ENCODE results near the gene PHF23.

PHF23 gene

DNA sequence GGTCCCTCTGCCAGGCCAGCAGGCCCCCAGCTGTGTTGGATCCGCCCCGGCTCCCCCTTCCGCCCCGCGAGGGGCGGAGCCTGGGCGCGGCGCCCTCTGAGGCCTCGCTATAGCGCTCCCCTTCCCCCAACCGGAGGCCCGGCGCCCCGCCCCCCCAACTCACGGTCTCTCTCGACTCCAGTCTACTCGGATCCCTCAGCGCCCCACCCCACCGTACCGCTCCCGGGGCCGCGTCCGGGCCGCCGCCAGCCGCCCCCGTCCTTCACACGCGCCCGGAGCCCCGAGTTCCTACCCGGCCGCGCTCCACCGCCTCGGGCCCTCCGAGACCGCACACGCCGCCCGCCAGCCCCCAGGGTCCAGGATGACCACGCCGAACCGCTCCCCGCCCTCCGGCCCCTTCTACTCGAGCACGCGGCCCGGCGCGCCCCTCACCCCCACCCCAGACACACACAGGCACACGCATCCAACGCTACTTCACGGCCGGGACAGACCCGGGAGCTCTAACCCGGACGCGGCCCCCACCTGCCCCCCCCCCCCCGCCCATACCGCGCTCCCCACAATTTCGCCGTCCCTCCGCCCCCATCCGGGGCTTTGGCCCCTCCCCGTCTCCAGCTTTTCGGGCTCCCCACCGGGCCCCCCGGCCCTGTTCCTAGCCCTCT lies 1.4 kb downstream of the PHF23 start:
- no peak for DNase-seq

DNA sequence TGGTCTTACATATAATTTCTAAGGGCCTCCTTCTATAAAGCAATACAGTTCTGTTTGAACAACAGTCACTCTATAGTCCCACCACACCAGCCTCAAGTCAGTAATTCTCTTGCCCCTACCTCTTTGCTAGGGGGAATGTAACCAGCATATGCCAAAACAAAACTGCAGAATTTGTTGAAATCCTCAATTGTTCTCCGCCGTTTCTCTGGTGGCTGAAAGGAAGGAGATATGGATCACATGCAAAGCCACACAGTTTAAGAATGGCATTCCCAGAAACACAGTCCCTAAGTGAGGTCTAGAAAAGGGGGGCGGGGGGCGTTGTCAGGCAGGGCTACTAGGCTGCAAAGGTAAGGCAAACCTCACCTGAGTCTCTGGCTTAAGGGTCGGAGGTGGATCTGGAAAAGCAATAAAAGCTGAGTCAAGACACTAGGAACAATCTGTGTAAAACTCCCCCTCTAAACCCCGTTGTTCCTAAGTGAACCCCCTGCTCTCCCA lies 1.9 kb downstream of the PHF23 start:
- no peak for DNase-seq

DNA sequence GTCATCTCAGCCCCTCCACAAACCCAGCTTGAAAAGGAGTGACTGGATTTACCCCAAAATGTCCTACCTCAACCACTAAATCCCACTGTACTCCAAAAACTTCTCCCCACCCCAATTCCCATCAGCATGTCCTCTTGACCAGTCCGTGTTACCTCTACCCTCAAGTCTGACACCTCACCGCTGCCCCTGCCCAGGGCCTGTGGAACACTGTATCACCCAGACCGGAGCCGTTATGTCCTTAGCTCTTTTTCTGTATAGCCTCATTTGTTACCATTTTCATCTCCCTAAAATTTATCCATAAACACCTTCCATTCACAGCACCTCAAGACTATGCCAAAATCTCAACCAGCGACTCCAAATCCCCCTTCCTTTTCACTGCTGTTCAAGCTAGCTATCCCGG lies 2.4 kb downstream of the PHF23 start:
- no peak for DNase-seq

DNA sequence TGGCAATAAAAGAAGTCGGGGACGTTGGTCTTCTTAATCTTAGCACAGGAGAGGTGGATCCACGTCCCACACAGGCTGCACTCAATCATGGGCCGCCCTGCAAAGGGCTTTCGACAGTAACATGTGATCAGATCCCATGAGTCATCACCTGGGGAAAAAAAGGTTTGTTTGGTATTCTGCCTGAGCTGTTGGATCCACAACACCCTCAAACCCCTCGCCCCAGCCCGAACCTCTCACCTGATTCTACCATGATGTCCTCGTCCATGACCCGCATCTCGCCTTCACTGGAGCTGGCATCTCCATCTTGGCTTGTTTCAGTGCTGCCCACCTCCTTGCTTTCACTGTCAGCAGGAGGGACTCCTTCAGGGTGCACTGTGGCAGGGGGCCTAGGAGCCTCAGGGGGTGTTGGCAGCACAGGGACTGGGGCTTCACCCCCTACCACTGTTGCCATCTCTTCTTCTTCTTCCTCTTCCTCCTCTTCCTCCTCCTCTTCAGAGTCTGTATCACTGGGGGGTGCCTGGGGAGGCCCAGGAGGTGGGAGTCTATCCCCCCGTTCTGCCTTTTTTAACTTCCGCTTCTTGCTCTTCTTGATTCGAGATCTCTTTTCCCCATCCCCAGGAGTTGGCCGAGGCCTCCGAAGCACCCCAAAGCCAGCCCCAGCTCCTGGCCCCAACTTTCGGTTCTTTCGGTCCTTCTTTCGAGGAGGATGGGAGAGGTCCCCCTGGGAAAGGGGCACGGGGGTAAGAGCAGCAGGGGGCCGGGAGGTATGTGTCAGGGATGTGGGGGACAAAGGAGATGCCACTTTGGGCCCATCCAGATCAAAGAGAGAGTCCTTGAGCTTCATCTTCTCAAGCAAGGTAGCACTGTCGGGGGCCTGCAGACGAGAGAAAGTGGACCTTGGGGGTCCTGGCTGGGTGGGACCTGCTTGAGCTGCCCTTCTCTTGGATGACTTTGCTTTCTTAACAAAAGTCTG lies 3.3 kb downstream of the PHF23 start:
- no peak for DNase-seq

DNA sequence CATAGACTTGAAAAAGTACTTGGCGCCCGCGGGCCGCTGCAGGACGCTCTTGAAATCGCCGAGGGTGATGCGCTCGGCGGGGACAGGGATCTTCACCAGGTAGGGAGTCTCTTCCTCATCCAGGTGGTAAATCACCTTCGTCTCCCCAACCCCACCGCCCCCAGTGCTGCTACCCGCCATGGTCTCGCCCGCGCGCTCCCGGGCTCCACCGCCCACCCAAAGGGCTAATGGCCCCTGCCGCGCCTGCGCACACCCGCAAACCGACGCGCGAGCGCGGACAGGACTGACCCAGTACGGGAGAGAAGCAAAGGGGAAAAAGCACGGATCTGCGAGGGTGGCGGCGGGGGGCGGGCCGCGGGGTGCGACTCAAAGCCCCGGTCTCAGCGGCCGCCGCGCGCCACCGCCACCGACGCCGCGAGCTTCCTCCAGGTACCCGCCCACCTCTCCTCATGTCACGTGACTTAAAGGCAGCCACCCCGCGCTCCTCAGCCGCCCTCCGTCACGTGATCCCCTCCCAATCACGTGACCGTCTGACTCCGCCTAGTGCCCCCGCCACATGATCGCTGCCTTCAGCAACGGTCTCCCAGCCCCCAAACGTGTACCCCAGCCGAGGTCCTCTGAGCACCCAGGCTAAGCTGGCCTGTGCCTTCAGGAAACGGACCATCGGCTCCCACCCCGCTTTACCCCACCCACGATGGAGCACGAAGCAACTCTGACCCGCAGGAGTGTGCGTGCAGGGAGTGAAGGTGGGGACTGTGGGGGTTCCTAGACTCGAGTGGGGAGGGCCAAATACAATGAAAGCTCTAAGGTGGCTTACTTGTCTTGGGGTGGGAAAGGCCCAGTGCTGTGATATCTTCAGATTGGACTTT lies 4.9 kb downstream of the PHF23 start, which contains the start of gene DVL2:
DVL2 (minus strand) TSS at position 435 of the 869 bp plus-strand sequence; CDS start at position 180, 255 bp downstream.
- peak; percentile 51 for DNase-seq

DNA sequence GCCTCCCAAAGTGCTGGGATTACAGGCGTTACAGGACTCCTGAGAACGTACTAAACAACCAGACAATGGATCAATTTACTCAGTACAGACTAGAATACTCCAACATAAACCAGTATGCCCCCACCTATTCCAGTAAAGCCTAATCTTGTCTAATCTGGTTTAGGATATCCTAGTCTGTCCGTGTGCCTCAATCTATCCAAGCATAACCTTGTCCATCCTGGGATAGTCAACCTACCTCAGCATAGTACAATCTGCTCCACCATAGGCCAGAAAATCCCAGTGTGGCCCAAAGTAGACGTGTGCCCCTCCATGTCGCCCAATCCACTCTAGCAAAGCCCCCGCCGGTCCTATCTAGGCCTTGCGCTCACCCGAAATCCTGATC lies 5.6 kb downstream of the PHF23 start:
- no peak for DNase-seq

DNA sequence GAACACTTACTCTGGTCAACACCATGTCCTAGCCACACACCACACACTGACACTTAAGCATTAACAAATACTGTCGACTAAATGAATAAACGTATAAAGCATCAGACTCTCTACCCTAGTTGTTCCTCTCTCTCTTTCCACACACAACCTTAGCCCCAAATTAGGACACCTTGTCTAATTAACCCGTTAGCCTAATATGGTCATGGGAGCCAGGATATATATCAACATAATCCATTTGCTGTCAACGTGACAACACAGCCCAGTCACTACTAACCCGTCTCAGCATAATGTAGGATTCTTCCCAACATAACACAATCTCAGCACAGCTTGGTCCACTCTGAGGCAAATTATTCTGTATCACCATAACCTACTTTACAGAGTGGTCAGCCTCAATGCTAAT lies 7.1 kb downstream of the PHF23 start:
- no peak for DNase-seq

DNA sequence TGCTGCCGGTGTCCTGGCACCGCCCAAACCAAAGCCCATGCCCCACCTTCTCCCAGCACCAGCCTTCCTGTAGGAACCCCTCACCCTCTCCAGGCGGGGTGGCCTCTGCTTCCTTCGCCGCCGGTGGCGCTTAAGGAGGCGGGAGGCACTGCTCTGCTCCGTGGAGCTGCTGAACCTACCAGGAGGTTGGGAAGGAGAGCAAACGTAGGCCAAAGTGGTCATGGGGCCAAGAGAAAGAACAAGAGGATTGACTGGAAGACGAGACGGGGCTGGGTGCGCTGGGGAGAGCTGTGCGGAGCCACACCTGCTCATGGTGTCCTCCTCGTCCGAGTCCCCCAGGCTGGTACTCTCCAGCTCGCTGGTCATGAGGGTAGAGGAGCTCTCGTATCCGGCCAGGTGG lies 9.8 kb downstream of the PHF23 start:
- no peak for DNase-seq

DNA sequence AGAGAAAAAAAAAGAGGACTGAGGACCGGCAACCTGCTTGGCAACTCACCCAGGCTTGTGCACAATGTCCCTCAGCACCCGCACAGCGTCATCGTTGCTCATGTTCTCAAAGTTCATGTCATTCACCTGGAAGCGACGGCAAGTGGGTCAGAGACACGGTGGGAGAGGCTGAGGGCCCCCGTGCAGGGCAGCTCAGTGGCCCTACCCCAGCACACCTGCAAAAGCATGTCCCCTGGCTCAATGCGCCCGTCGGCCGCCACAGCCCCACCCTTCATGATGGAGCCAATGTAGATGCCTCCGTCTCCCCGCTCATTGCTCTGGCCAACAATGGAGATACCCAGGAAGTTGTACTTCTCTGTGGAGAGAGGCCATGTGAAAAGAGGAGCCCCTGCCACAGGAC lies 10.3 kb downstream of the PHF23 start:
- DNase-seq = no peak

DNA sequence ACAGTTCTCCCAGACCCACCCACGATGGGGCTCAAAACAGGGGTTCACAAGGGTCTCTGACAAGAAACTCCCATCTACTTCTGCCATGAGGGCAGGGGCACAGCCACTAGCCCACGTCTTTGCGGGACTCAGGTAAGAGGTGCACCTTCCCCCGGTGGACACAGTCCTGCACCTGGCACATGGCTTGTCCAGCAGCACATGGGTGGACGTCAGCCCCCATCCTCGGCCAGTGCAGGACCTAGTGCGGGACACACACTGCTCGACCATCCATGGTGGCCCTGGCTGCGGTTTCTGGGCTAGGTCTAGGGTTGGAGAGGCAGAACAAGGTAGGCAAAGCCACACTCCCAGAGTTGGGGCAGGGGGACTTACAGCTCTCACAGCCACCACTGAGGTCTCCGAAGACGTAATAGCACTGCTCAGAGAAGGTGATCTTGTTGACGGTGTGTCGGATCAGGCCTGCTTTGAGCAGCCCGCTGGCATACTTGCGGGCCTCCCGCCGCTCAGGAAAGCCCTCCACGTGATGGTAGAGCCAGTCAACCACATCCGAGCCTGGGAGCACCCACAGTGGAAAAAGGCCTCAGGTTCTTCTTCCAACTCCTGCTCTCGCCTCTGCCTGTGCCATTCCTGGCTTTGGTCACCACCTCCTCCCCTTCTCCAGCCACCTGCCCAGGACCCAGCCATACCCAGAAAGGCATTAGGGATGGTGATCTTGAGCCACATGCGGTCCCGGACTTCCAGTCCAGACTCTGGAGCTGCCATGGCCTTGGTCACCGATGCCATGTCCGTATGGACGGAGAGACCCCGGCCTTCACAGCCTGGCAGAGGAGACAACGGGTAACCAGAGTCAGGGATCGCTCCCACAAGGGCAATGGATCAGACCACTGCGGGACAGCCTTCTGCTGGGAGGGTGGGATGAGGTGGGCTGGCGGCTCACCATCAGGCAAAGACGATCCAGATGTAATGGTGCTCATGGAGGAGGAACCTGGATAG lies 12.2 kb downstream of the PHF23 start:
- DNase-seq = no peak

DNA sequence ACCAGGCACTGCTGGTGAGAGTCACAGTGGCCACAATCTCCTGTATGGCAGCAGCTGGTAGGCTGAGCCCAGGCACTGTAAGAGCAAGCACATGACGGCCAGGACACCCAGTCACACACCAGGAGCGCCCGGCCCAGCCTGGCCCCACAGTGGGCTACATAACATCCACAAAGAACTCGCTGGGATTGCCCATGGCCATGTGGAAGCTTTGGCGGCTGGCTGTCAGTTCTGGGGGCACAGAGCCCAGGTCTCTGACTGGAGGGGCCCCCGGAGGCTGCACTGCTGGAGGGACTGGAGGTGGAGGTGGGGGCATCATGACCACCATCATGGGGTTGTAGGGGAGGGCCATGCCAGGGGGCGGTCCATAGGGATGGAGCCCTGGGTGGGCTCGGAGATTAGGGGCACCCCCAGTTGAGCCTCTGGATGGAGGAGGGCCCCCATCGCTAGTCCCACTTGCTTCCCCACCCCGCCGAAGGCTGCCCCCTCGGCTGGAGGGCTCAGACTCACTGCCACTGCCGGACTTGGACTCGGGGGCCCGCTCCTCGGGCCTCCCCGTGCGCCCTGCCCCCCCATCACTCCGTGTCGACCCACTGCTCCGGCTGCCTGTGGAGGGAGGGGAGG lies 13.4 kb downstream of the PHF23 start:
- no peak for DNase-seq

DNA sequence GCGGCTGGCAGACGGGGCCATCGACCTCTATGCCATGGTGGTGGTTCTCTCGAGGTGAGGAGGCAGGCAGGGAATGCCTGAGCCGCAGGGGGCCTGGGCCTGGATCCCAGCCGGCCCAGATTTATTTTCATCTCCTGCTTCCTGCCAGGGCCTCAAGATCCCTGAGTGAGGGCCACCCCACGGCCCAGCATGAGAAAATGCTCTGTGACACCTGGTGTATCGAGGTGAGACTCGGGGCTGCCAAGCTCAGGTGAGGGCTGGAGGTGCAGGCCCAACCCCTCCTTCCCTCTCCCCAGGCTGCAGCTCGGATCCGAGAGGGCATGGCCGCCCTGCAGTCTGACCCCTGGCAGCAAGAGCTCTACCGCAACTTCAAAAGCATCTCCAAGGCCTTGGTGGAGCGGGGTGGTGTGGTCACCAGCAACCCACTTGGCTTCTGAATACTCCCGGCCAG lies 14.6 kb downstream of the PHF23 start:
- DNase-seq = no peak

DNA sequence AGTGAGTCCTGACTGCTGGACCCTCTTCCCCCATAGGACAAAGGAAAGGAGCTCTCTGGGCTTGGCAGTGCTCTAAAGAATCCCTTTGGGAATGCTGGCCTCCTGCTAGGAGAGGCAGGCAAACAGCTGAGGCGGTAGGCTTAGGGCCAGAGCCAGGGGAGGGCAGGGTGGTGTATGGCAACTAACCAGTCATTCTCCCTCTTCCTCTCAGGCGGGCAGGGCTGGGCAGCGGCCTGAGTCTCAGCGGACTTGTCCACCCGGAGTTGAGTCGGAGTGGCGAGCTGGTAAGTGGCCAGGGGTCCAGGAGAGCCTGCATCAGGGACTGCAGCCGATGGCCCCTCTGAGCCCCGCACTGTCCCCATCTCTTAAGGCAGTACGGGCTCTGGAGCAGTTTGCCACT lies 15.1 kb downstream of the PHF23 start:
- DNase-seq = no peak

DNA sequence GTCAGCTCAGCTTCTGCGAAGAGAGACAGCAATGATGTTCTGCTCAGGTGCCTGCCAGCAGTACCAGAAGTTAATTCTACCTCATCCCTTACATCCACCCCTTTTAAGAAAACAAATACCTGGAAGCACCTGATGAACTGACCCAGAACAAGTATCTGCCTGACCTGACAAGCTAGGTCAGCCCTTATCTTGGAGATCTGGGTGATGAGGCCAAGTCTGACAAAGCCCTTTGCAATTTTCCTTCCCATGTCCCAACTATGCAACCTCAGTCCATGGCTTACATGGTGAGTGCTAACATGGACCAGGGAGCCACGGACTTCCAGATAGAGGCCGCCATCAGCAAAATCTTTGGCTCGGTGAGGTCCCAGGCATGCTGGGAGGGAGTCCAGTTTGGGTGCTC lies 15.9 kb downstream of the PHF23 start:
- no peak for DNase-seq

DNA sequence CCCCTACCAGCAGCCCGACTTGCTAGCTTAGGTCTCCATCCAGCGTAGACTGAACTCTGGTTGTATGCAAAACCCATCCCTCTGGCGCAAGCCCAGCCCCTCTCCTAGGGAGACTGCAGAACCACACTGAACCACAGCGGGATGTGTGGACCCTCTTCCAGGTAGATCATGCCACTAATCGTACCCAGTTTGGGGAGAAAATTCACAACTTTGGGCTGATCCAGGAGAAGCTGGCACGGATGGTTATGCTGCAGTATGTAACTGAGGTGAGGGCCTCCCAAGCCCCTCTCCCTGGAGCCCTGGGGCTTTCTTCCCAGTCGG lies 16.3 kb downstream of the PHF23 start:
- DNase-seq = no peak

DNA sequence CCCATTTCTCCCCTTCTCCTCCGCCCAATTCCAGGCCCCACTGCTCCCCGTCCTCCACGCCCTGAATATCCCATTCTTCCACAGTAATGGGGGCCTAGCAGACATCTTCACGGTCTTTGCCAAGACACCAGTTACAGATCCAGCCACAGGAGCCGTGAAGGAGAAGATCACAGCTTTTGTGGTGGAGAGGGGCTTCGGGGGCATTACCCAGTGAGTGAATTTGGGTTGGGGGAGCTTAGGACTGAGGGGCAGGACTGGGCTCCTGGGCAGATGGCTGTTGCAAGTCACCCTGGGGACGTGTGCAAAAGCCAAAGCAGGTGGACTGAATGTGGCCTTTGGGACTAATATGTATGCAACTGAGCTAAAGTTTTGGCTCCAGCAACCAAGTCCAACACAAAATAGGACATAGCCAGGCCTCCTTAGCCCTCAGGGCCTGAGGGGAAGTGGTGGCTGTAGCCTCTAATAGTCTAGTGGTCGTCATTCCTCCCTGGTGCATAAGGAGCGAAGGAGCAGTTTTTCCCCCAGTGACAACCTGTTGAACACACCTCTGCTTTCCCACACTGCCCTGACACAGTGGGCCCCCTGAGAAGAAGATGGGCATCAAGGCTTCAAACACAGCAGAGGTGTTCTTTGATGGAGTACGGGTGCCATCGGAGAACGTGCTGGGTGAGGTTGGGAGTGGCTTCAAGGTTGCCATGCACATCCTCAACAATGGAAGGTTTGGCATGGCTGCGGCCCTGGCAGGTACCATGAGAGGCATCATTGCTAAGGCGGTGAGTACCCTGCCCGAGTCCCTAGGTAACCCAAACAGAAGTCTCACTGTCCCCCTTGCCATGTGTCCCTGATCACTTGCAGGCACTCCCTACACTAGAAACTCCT lies 16.9 kb downstream of the PHF23 start:
- no peak for DNase-seq

DNA sequence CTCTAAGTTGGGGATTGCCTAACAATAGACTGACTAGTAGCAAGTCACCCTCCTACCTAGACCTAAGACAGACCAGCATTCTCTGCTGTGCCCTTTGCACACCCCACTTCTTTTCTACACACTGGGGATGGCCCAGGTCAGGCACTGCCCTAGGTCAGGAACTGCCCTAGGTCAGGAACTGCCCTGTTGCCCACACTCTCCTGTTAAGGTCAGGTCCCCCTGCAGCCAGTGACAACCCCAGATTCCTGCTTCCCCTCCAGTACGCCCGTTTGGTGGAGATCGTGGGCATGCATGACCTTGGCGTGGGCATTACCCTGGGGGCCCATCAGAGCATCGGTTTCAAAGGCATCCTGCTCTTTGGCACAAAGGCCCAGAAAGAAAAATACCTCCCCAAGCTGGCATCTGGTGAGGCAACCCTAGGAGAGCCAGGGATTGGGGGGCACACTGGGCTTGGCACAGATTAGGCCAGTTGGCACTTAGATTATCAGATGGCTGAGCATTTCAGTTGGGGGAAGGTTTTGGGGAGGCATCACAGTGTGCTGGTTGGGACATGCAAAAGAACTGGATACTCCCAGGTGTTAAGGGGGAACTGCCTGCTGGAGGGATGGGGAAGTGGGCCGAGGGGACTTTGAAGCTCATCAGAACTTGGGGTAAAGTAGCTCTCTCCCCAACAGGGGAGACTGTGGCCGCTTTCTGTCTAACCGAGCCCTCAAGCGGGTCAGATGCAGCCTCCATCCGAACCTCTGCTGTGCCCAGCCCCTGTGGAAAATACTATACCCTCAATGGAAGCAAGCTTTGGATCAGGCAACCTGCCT lies 17.8 kb downstream of the PHF23 start:
- DNase-seq = no peak

DNA sequence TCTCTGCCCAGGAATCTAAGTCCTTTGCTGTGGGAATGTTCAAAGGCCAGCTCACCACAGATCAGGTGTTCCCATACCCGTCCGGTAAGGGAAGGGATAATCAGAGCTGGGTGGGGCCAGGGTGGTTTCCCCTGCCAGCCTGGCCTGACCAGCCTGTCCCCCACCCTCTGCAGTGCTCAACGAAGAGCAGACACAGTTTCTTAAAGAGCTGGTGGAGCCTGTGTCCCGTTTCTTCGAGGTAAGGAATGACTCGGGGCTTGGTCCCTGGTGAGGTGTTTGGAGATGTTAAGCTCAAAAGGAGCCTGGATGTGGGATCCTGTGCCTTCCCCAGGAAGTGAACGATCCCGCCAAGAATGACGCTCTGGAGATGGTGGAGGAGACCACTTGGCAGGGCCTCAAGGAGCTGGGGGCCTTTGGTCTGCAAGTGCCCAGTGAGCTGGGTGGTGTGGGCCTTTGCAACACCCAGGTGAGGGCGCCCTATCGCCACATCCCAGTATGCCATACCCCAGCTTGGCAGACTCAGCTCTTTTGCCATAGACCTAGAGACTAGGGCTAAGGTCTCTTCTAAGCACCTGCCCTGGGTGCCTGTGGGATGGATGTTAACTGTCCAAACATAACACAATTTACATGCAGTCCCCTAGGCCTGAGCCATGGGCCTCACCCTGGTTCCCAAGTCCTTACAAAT lies 18.5 kb downstream of the PHF23 start:
- no peak for DNase-seq
